HG03378 (cell line): ENCODE results near the gene ZSCAN2.
"Not testable (repeated sequence)": the region's sequence is repeated elsewhere in the genome, so short reads cannot be mapped to it uniquely, and the experiment has no call there.

Experiments used
- ATAC-seq: cut with Tn5 transposase; IDR thresholded peaks from one replicate; pipeline ENCODE4 v1.9.1; 2021; ENCODE audit warnings: mild to moderate bottlenecking, moderate library complexity; ENCODE audit not compliant: unreplicated experiment

Gene ZSCAN2

DNA sequence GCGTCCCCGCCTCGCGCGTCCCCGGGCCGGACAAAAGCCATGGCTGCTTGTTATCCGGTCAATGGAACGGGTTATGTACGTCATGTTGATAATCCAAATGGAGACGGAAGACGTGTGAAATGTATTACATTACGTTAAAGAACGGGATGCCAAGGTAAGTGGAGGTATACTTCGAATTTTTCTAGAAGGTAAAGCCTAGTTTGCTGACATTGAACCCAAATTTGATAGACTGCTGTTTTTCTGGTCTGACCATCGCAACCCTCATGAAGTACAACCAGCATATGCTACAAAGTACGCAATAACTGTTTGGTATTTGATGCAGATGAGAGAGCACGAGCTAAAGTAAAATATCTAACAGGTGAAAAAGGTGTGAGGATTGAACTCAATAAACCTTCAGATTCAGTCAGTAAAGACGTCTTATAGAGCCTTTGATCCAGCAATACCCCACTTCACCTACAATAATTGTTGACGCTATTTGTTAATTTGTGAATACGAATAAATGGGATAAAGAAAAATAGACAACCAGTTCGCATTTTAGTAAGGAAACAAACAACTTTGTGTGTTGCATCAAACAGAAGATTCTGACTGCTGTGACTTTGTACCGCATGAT is 33.5 kb downstream of the ZSCAN2 start:
- peak; percentile 0 for ATAC-seq

DNA sequence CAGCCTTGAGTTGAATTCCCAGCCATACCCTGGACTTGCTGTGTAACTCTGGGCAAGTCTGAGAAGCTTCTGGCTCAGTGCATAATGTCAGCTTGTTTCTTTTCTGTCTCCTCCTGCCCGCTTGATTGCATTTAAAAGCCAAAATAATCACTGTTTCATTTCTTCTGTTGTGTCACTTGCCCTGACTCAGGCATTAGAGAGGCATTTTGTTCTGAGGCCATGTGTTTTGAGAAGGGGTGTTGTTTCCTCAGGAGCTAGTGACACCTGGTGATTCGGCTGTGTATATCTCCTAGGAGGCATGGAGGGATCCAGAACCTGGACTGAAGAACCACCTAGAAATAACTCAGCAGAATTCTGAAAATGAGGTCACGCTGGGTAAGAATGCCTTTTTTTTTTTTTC is 37.3 kb downstream of the ZSCAN2 start:
- ATAC-seq: no peak

DNA sequence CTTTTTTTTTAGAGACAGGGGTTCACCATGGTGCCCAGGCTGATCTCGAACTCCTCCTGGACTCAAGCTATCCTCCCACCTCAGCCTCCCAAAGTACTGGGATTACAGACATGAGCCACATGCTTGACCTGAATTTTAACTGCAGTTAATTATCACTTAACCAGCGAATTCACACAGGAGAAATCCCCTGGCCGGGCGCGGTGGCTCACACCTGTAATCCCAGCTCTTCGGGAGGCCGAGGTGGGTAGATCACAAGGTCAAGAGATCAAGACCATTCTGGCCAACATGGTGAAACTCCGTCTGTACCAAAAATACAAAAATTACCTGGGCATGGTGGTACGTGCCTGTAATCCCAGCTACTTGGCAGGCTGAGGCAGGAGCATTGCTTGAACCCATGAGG is 41.1 kb downstream of the ZSCAN2 start:
- not testable (repeated sequence) for ATAC-seq

- ATAC-seq: not testable (repeated sequence)
Observed at GRCh38 chr15:84642640-84643039, 41.8 kb downstream of the ZSCAN2 start.

GRCh38 chr15:84643838-84644237 is 43.0 kb downstream of the ZSCAN2 start:
- ATAC-seq: no peak

DNA sequence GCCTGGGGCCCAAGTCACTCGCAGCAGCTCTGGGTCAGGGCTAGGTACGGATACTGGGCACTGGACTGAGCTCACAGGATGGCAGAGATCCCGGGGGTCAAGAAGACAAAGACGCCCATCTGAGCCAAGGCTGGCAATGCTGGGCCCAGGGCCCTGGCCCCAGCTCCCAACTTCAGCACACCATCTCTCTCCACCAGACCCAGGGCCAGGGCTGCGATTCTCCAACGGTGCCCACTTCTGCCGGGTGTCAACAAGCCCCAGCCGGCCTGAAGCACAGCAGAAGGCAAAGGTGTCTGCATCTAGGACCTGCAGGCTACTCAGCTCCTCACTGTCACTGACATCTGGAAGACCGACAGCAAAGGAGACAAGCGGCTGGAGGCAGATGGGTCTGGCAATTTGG is 44.7 kb downstream of the ZSCAN2 start:
- no peak for ATAC-seq

GRCh38 chr15:84645997-84646396 is 45.2 kb downstream of the ZSCAN2 start:
- ATAC-seq: no peak

GRCh38 chr15:84647726-84648125 is 46.9 kb downstream of the ZSCAN2 start:
- no peak for ATAC-seq

GRCh38 chr15:84648539-84648938 is 47.7 kb downstream of the ZSCAN2 start:
- no peak for ATAC-seq

- ATAC-seq: no peak
Observed at GRCh38 chr15:84649706-84650105, 48.9 kb downstream of the ZSCAN2 start.

DNA sequence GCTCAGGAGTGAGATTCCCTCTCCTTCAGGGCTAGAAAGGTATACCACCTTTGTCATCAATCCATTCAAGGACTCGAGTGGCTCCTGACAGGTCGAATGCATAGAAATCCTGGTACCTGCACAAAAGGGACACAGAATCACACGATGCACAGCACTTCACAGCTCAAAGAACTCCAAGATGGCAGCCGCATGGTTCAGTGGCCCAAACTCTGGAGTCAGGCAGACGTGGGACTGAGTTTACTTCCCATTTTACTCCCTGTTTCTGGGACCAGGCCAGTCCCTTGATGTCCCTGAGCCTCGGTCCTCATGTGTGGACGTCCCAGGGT is 52.7 kb downstream of the ZSCAN2 start:
- ATAC-seq: no peak

DNA sequence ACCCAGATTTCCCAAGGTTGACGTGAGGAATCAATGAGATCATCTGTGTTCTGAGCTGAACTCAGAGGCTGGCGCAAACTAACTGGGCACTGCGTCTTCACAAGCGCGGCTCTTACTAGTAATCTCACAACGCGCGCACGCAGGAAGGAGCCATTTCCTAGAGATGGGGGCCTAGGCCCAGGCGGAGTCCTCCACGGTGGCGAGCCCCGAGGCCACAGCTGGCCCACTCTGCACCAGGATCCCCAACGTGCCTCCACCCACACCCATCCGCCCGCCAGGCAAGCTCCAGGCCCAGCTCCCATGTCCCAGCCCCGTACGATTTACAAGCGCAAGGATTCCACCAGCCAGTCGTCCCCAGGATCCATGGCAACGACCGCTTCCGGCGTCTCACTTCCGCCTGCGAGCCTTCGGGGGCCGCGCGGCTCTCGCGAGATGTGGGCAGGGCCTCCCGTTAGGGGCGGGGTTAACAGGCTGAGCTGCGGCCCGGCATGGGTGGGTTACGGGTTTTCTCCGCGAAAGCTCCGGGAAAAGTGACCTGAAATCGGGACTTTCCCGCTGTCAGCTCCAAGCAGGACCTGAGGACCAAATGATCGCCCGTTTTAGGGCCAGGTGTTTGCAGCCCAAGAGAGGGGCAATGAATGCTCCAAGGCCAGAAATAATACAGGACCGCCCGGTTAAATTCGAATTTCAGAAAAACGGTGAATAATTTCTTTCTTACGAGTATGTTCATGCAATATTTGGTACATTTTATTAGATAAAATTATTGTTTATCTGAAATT is 53.3 kb downstream of the ZSCAN2 start, which contains the start of gene WDR73:
TSS of gene WDR73 (minus strand) at position 374 of the 779 bp plus-strand sequence. CDS start at position 365, 9 bp downstream.
- ATAC-seq: peak; percentile 71

DNA sequence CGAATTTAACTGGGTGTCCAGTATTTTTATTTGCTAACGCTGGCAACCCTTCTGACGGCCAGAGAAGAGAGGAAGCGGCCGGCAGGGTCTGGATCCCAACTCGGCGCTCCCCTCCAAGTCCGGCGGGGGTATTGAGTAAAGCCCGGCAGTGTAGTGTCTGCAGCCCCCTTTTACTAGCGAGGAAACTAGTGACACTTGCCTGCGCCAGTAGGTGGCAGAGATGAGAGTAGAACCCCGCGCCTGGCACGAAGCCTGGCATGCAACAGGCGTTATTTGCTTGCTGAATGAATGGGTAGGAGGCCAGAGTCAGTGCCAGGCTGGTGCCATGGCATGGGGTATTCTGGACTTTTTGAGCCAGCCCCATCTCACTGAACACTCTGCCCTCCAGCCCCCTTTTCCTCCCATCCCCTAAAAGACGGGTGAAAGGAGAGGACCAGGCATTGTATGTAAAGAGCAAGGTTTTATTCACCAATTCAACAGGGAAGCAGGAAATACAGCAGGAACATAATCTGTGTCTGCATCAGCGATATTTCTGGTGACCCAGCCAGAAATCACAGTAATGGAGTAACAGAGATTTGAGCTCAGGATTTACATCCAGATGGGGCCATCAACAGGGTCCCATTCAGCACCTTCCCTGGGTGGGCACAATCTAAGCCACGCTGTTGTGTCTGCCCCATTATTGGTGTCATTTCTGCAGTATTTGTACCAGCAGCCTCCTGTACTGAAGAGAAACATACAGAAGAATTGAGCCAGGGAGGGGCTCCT is 54.1 kb downstream of the ZSCAN2 start:
- no peak for ATAC-seq

- ATAC-seq: no peak
Observed at GRCh38 chr15:84656972-84657371, 56.2 kb downstream of the ZSCAN2 start.

DNA sequence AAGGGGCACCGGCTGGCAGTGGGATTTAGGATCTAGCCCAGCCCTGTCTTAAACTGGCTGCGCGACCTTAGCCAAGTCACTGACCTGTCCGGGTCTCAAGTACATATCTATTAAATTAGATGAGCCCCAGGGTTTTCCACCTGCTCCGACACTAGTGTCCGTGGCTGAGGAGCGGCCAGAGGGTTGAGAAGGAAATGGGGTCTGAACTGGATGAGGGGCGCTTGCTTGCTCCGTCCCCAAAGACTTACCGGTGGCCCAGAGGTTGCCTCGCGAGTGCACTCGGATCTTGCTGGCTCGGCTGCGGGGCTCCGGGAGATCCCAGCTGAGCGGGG is 56.9 kb downstream of the ZSCAN2 start:
- ATAC-seq: no peak

GRCh38 chr15:84658080-84658787 is 57.4 kb downstream of the ZSCAN2 start, which contains the start of gene NMB:
TSS of gene NMB (minus strand) at chr15:84658199. CDS start at chr15:84658152, 47 bp downstream.
- ATAC-seq: peak; percentile 38

DNA sequence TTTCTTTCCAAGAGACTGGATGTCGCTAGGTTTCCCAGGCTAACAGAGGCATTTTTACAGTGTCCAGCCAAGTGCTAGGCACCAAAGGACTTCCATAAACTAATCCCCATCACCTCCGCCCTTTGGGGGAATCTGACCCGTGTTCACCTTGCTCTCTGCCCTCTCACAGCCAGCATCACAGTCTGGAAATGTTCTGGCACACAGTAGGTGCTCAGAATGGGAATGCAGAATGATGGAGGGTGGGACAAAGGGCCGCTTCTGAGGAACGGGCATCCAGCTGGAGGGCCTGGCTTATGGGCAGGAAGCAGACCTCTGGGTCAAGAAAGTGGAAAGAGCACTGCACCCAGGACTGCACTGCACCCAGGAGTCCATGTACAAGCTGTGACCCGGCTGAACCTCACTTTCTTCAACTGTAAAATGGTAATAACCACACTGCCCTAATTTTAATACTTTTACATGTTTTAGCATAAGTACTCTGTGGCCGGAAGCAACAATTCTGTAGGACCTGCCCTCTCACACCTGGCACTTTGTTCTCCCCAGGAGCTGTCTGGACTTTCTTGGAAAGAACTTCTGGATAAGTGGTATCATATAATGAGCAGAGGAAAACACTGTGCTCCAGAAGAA is 58.1 kb downstream of the ZSCAN2 start:
- ATAC-seq: no peak

GRCh38 chr15:84659904-84660781 is 59.3 kb downstream of the ZSCAN2 start:
- no peak for ATAC-seq

- ATAC-seq: no peak
Observed at GRCh38 chr15:84661001-84661400, 60.2 kb downstream of the ZSCAN2 start.

GRCh38 chr15:84666373-84666772 is 65.6 kb downstream of the ZSCAN2 start:
- ATAC-seq: no peak
